PC-9 (cell line): ENCODE data around the gene CHD5.
"Not testable (repeated sequence)": the region's sequence is repeated elsewhere in the genome, so short reads cannot be mapped to it uniquely, and the experiment has no call there.

Source experiments
- CTCF ChIP-seq: fragments of 200-600 bp; sonication (generic); conservative IDR thresholded peaks from 2 replicates; pipeline ENCODE4 v1.6.1; 2017; ENCODE audit warnings: mixed run types, antibody characterized with exemption, mild to moderate bottlenecking, moderate library complexity
- EZH2 ChIP-seq: fragments of 200-600 bp; sonication (generic); IDR thresholded peaks from 2 replicates; pipeline ENCODE4 v1.8.0; 2017; ENCODE audit warnings: antibody characterized with exemption, low read depth

DNA sequence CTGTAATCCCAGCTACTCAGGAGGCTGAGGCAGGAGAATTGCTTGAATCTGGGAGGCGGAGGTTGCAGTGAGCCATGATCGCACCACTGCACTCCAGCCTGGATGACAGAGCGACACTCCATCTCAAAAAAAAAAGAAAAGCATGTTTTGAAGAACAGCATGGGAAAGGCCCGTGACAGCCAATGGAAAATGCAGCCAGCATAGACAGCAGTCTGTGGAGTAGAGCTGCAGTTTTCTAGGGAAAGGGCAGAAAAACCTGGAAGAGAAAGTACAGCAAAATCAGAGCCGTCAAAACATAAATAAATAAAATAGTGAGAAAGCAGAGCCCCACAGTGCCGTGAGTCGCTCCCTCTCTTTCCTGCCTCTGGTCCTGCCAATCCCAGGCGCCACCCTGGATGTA is 103.1 kb downstream of the CHD5 start:
- TF ChIP-seq CTCF, EZH2: not testable (repeated sequence)
